Measurements from ENCODE around the gene SPATA1.

GRCh38 chr1:84598846-84599741 is 92.9 kb downstream of the SPATA1 start:
- no peak for TF ChIP-seq GABPA (IDR thresholded peaks at IDR 0.05; ENCODE audit: low read depth)
- TF ChIP-seq CTCF (IDR thresholded peaks at IDR 0.05) = no peak
- no peak for TF ChIP-seq ZBTB33 (IDR thresholded peaks at IDR 0.05; ENCODE audit: borderline replicate concordance, low read depth)
- peak in 1 of 2 experiments; percentile 69; a peak in 2 of 4 replicates for TF ChIP-seq EP300 (IDR thresholded peaks at IDR 0.05; ENCODE audit: borderline replicate concordance in 1 of 2, low read depth in 1 of 2, low read length in 1 of 2)
- no peak for TF ChIP-seq EZH2phosphoT487 (IDR thresholded peaks at IDR 0.05; ENCODE audit: borderline replicate concordance, low read depth)
- peak; percentile 91 for TF ChIP-seq TCF12 (IDR thresholded peaks at IDR 0.05)
- no peak for TF ChIP-seq RCOR1 (IDR thresholded peaks at IDR 0.05; ENCODE audit: low read length)
